Breast epithelium (tissue), 4 donors: ENCODE data around the gene FOXI2. TPM values are rescaled to one million over a fixed set of nuclear protein-coding genes. Genes with fewer than 3 reads are reported as not detected.

Source experiments
- DNase-seq, 2 donors: peaks; one replicate each; pipeline ENCODE4 v3.0.0-alpha.2; 2019; ENCODE audit warnings: low spot score in 2 of 2
- H3K27ac ChIP-seq, 2 donors: fragments of 200-600 bp; sonication (generic) in 1 of 2; one replicate each; pipeline ENCODE4 v1.5.1; 2016 to 2019; ENCODE audit warnings: mild to moderate bottlenecking in 1 of 2
- H3K27me3 ChIP-seq, 2 donors: fragments of 200-600 bp; sonication (generic) in 1 of 2; one replicate each; pipeline versions ENCODE4 v1.5.1 to v1.6.0; 2017 to 2019; ENCODE audit warnings: control low read depth in 1 of 2, mild to moderate bottlenecking in 1 of 2
- H3K36me3 ChIP-seq: fragments of 200-600 bp; one replicate; pipeline ENCODE4 v1.5.1; 2019
- H3K4me1 ChIP-seq, 2 donors: fragments of 200-600 bp; sonication (generic); one replicate each; pipeline ENCODE4 v1.5.1; 2016 to 2019; ENCODE audit warnings: control low read depth in 1 of 2
- H3K4me3 ChIP-seq, 3 donors: fragments of 200-600 bp; sonication (generic); 1 replicate in 2 of 3; 2 replicates in 1 of 3; pipeline ENCODE4 v1.5.1; 2016 to 2019; ENCODE audit warnings: mild to moderate bottlenecking in 3 of 3, moderate library complexity in 2 of 3
- H3K9me3 ChIP-seq, 2 donors: fragments of 200-600 bp; sonication (generic) in 1 of 2; one replicate each; pipeline ENCODE4 v1.5.1; 2016 to 2019; ENCODE audit warnings: control low read depth in 1 of 2
- CTCF ChIP-seq, 3 donors: fragments of 450-650 bp; IDR thresholded peaks; one replicate each; pipeline ENCODE4 v1.5.1; 2016 to 2017; ENCODE audit warnings: antibody characterized with exemption in 3 of 3, mild to moderate bottlenecking in 3 of 3, moderate library complexity in 3 of 3
- POLR2A ChIP-seq: fragments of 450-650 bp; IDR thresholded peaks from one replicate; pipeline ENCODE4 v1.6.1; 2016; ENCODE audit warnings: antibody characterized with exemption, mild to moderate bottlenecking, moderate library complexity
- POLR2AphosphoS5 ChIP-seq, 3 donors: sonication (generic); formaldehyde crosslinking; IDR thresholded peaks; one replicate each; pipeline ENCODE4 v1.6.1; 2017; ENCODE audit warnings: antibody characterized with exemption in 3 of 3
- intact Hi-C: fragments of 100-400 bp; cut with DNase I; formaldehyde crosslinking; loops from one replicate; pipeline ENCODE4 v1.15.1; 2023; ENCODE audit warnings: low total_unique reads
- total RNA-seq, 3 donors: library from RNA; depleted of rRNA; stranded (reverse); fragments of >200 nt; gene quantifications; one replicate each; pipeline ENCODE4 v1.1.0, GENCODE V29; 2016

FOXI2 gene
- total RNA-seq, 3 donors from 2014 or later, result 0.16 TPM; not detected in 2

GRCh38 chr10:127759276-127759675 is 22.3 kb downstream of the FOXI2 start:
- intact Hi-C loops, result no loop called here
- TF ChIP-seq POLR2A (no peak), POLR2AphosphoS5 (IDR thresholded peaks at IDR 0.05) (no peak)
- DNase-seq, result no peak
- no peak overlapping the region for H3K27ac ChIP-seq
- no peaks in the 10 kb centered on the region for H3K9me3 ChIP-seq
- H3K4me3 ChIP-seq, result no peak overlapping the region
- H3K27me3 ChIP-seq, result no peaks in the 10 kb centered on the region
- no peaks in the 10 kb centered on the region for H3K4me1 ChIP-seq
- H3K36me3 ChIP-seq, result no peaks in the 10 kb centered on the region

GRCh38 chr10:127762925-127763324 is 25.9 kb downstream of the FOXI2 start:
- intact Hi-C loops, result no loop called here
- Histone ChIP-seq H3K4me1 (no peaks in the 10 kb centered on the region), H3K9me3 (no peaks in the 10 kb centered on the region), H3K27ac (no peak overlapping the region), H3K27me3 (no peaks in the 10 kb centered on the region), H3K36me3 (no peaks in the 10 kb centered on the region), H3K4me3 (no peak overlapping the region)
- no peak for TF ChIP-seq POLR2A
- TF ChIP-seq POLR2AphosphoS5 (IDR thresholded peaks at IDR 0.05), result no peak
- no peak for TF ChIP-seq CTCF (IDR thresholded peaks at IDR 0.05)
- DNase-seq, result no peak

- TF ChIP-seq POLR2AphosphoS5 (IDR thresholded peaks at IDR 0.05), result no peak
- TF ChIP-seq POLR2A, result no peak
- TF ChIP-seq CTCF (IDR thresholded peaks at IDR 0.05), result no peak
- Histone ChIP-seq H3K27ac (no peak overlapping the region), H3K27me3 (no peaks in the 10 kb centered on the region), H3K4me1 (no peaks in the 10 kb centered on the region), H3K36me3 (no peaks in the 10 kb centered on the region), H3K4me3 (no peak overlapping the region), H3K9me3 (no peaks in the 10 kb centered on the region)
- intact Hi-C loops, result no loop called here
- DNase-seq, result no peak
Measured at GRCh38 chr10:127774766-127775559, 38.0 kb downstream of the FOXI2 start.

- no peak for TF ChIP-seq POLR2AphosphoS5 (IDR thresholded peaks at IDR 0.05)
- no peak for TF ChIP-seq CTCF (IDR thresholded peaks at IDR 0.05)
- no peak for TF ChIP-seq POLR2A
- Histone ChIP-seq H3K9me3 (no peaks in the 10 kb centered on the region), H3K27me3 (no peaks in the 10 kb centered on the region), H3K27ac (no peak overlapping the region), H3K36me3 (no peaks in the 10 kb centered on the region), H3K4me3 (no peak overlapping the region), H3K4me1 (no peaks in the 10 kb centered on the region)
- no peak for DNase-seq
- intact Hi-C loops, result no loop called here
Measured at GRCh38 chr10:127776816-127777215, 39.8 kb downstream of the FOXI2 start.

- no peak for TF ChIP-seq POLR2AphosphoS5 (IDR thresholded peaks at IDR 0.05)
- TF ChIP-seq CTCF (IDR thresholded peaks at IDR 0.05), result no peak
- TF ChIP-seq POLR2A, result no peak
- DNase-seq, result no peak
- H3K4me1 ChIP-seq, result no peaks in the 10 kb centered on the region
- H3K27me3 ChIP-seq, result no peaks in the 10 kb centered on the region
- intact Hi-C loops, result no loop called here
- H3K27ac ChIP-seq, result no peak overlapping the region
- no peaks in the 10 kb centered on the region for H3K36me3 ChIP-seq
- H3K4me3 ChIP-seq, result no peak overlapping the region
- no peaks in the 10 kb centered on the region for H3K9me3 ChIP-seq
Measured at GRCh38 chr10:127781412-127781811, 44.4 kb downstream of the FOXI2 start.
